ENCODE data around the gene TMSB4X.
"Not testable (repeated sequence)": the region's sequence is repeated elsewhere in the genome, so short reads cannot be mapped to it uniquely, and the experiment has no call there.

Gene TMSB4X

GRCh38 chrX:12974796-12975669 is at the start of gene TMSB4X:
TSS of gene TMSB4X (plus strand) at chrX:12975110.
- DNase-seq = peak; percentile 84 to 92 (median 88)

GRCh38 chrX:12929701-12930100 is 45.2 kb upstream of the TMSB4X start:
- DNase-seq = peak; percentile 40 to 70 (median 52)

GRCh38 chrX:12930150-12930549 is 44.8 kb upstream of the TMSB4X start:
- no peak for DNase-seq

GRCh38 chrX:12932244-12932643 is 42.7 kb upstream of the TMSB4X start:
- no peak for DNase-seq

- no peak for DNase-seq
Observed at GRCh38 chrX:12934850-12935249, 40.1 kb upstream of the TMSB4X start.

GRCh38 chrX:12936947-12937346 is 38.0 kb upstream of the TMSB4X start:
- DNase-seq = no peak

- not testable (repeated sequence) for DNase-seq
Observed at GRCh38 chrX:12940471-12940870, 34.4 kb upstream of the TMSB4X start.

GRCh38 chrX:12943592-12943991 is 31.3 kb upstream of the TMSB4X start:
- not testable (repeated sequence) for DNase-seq

GRCh38 chrX:12944452-12944851 is 30.5 kb upstream of the TMSB4X start:
- DNase-seq = not testable (repeated sequence)

- no peak for DNase-seq
Observed at GRCh38 chrX:12945494-12945893, 29.4 kb upstream of the TMSB4X start.

- DNase-seq = no peak
Observed at GRCh38 chrX:12946406-12946805, 28.5 kb upstream of the TMSB4X start.

- DNase-seq = peak; percentile 85 to 87 (median 85)
Observed at GRCh38 chrX:12946838-12947544, 27.9 kb upstream of the TMSB4X start.

- no peak for DNase-seq
Observed at GRCh38 chrX:12947545-12948235, 27.2 kb upstream of the TMSB4X start.

- no peak for DNase-seq
Observed at GRCh38 chrX:12948495-12948894, 26.4 kb upstream of the TMSB4X start.

GRCh38 chrX:12949205-12949926 is 25.5 kb upstream of the TMSB4X start:
- no peak for DNase-seq

GRCh38 chrX:12949927-12950656 is 24.8 kb upstream of the TMSB4X start:
- DNase-seq = peak; percentile 89 to 95 (median 92)

GRCh38 chrX:12950851-12951594 is 23.9 kb upstream of the TMSB4X start:
- peak; percentile 64 to 87 (median 75) for DNase-seq

- DNase-seq = no peak
Observed at GRCh38 chrX:12951595-12951975, 23.3 kb upstream of the TMSB4X start.

GRCh38 chrX:12953420-12953819 is 21.5 kb upstream of the TMSB4X start:
- no peak for DNase-seq

- no peak for DNase-seq
Observed at GRCh38 chrX:12954376-12954775, 20.5 kb upstream of the TMSB4X start.

- DNase-seq = no peak
Observed at GRCh38 chrX:12954981-12955380, 19.9 kb upstream of the TMSB4X start.

Measured in suppressor macrophage treated with lipopolysaccharide for 1 hour (primary cell).